Mesodermal cell (in vitro differentiated cells): ENCODE results near the gene ZNF839.

Experiments used
- H3K27ac ChIP-seq: 2 replicates; pipeline ENCODE4 v1.7.0; 2013; ENCODE audit warnings: mild to moderate bottlenecking, low read depth, low read length, moderate library complexity; ENCODE audit not compliant: severe bottlenecking
- H3K36me3 ChIP-seq: 2 replicates; pipeline ENCODE4 v1.7.1; 2013; ENCODE audit warnings: mild to moderate bottlenecking, low read length, moderate library complexity; ENCODE audit not compliant: control insufficient read depth, insufficient read depth
- H3K4me1 ChIP-seq: one replicate; pipeline ENCODE4 v1.7.1; 2013; ENCODE audit warnings: mild to moderate bottlenecking, low read length; ENCODE audit not compliant: insufficient read depth, control insufficient read depth, poor library complexity, severe bottlenecking
- H3K4me3 ChIP-seq: 2 replicates; pipeline ENCODE4 v1.7.0; 2013; ENCODE audit warnings: low read length, control low read depth, mild to moderate bottlenecking; ENCODE audit not compliant: insufficient read depth, poor library complexity, severe bottlenecking; ENCODE audit errors: extremely low read depth
- H3K9me3 ChIP-seq: 2 replicates; pipeline ENCODE4 v1.7.1; 2013; ENCODE audit warnings: mild to moderate bottlenecking, low read length, moderate library complexity; ENCODE audit not compliant: control insufficient read depth
- WGBS, 2 experiments: methylation state at CpG; one replicate each; pipeline ENCODE4 v1.1.5; 2013; ENCODE audit warnings: missing lambda C conversion rate in 2 of 2; ENCODE audit not compliant: insufficient coverage in 2 of 2; 5-methylcytosine and 5-hydroxymethylcytosine counted together

The ZNF839 gene

DNA sequence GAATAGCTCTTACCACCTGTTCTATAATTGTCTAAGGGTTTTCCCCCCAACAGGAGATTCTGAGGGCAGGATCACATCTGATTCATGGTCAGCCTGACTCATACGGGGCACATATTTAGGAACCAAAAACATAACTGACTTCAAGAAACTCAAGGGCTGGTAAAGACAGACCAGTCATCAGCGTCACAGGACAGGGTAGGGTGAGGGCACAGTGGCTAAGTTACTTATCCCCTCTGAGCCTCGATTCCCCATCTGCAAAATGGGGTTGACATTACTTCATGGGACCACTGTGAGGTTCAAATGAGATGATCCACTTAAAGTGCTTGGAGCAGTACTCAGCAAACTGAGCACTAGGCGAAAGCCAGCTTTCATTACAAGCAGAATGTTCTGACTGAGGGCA lies 42.5 kb downstream of the ZNF839 start:
- no peaks in the 10 kb centered on the region for H3K9me3 ChIP-seq
- no peak overlapping the region for H3K27ac ChIP-seq
- no peaks in the 10 kb centered on the region for H3K4me1 ChIP-seq
- H3K4me3 ChIP-seq = peak overlapping the region; percentile 91
- peaks cover 21% of the 10 kb centered on the region for H3K36me3 ChIP-seq
- WGBS, 2 experiments = 53 to 54% methylated on average over 3 of the region's 4 CpGs

- 0 to 1% methylated on average over 42 to 57 of the region's 58 CpGs for WGBS, 2 experiments
- Histone ChIP-seq H3K4me3 (peak within 1 kb of the TSS; percentile 91), H3K36me3 (peaks cover 16% of the 10 kb centered on the region), H3K9me3 (no peaks in the 10 kb centered on the region), H3K27ac (peak within 1 kb of the TSS; percentile 57), H3K4me1 (no peaks in the 10 kb centered on the region)
Measured at GRCh38 chr14:102362545-102363181, 43.1 kb downstream of the ZNF839 start, which contains the start of the genes CINP and TECPR2. CINP (minus strand) TSS chr14:102362890; CDS start chr14:102362851, 39 bp downstream. TECPR2 (plus strand) TSS chr14:102362941; CDS start chr14:102376722, 13,781 bp downstream.

DNA sequence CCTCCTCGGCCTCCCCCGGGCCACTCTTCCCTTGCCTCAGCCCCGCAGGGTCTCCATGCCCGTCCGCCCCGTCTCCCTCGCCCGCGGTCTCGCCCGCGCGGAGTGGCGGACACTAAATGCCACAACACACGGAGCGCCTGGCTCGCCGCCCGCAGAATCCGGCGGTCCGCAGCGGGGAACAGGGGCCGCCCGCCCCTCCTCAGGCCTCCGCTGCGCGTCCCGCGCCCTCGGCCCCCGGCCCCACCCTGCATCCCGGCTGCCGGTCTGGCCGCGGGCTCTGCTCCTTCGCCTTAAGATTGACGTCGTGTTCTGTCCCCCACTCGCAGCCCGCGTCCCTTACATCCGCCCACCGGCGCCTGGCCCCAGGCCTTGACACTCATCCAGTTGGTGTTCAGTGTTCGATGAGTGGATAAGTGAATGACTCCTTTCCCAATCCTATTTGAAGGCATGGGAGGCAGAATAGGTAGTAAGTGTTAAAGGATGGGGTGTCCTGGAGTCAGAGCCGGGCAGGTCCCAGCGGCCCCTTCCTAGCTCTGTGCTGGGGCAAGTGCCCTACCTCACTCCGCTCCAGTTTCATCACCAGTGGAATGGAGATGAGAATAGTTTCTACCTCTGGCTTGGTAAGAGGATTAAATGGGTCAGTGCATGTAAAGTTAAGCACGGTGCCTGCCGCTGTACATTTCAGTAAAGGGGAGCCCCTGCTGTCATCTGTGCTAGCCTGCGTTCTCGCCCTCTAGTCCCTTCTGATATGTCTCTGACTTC lies 43.8 kb downstream of the ZNF839 start:
- peaks cover 9% of the 10 kb centered on the region for H3K36me3 ChIP-seq
- H3K27ac ChIP-seq = peak overlapping the region; percentile 57
- H3K4me1 ChIP-seq = no peaks in the 10 kb centered on the region
- WGBS, 2 experiments = 0 to 5% methylated on average over 26 to 36 of the region's 53 CpGs
- peak overlapping the region; percentile 91 for H3K4me3 ChIP-seq
- H3K9me3 ChIP-seq = no peaks in the 10 kb centered on the region

DNA sequence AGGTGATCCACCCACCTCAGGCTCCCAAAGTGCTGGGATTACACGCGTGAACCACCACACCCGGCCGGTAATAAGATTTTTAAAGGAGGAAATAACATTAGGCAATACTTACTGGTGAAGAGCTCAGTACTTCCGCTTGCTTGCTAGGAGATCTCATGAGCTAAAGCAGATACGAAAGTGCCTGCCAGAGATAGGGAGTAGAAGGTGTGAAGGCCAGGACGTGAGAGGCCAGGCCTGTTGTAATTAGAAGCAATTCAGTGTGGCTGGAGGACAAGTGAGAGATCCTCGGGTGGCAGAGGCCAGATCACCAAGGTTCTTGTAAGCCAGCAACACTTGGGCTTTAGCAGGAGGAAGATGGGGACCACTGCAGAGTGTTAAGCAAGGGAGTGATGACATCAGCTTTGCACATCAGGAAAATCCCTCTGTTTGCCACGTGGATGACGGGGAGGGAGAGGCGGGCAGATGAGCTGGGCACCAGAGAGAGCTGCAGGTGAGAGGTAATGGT lies 50.8 kb downstream of the ZNF839 start:
- 71 to 84% methylated on average over 7 to 11 of the region's 11 CpGs for WGBS, 2 experiments
- H3K27ac ChIP-seq = no peak overlapping the region
- H3K4me1 ChIP-seq = no peaks in the 10 kb centered on the region
- H3K4me3 ChIP-seq = no peak overlapping the region
- H3K36me3 ChIP-seq = peaks cover 2% of the 10 kb centered on the region
- H3K9me3 ChIP-seq = no peaks in the 10 kb centered on the region

- 91 to 100% methylated on average over 1 to 3 of the region's 4 CpGs for WGBS, 2 experiments
- no peaks in the 10 kb centered on the region for H3K9me3 ChIP-seq
- H3K4me1 ChIP-seq = no peaks in the 10 kb centered on the region
- no peak overlapping the region for H3K4me3 ChIP-seq
- no peak overlapping the region for H3K27ac ChIP-seq
- no peaks in the 10 kb centered on the region for H3K36me3 ChIP-seq
Measured at GRCh38 chr14:102371361-102371760, 51.8 kb downstream of the ZNF839 start.

GRCh38 chr14:102373110-102373509 lies 53.6 kb downstream of the ZNF839 start:
- H3K27ac ChIP-seq = no peak overlapping the region
- no peaks in the 10 kb centered on the region for H3K9me3 ChIP-seq
- no peak overlapping the region for H3K4me3 ChIP-seq
- H3K4me1 ChIP-seq = no peaks in the 10 kb centered on the region
- peaks cover 10% of the 10 kb centered on the region for H3K36me3 ChIP-seq
- no CpG with 5 or more reads among the region's 3 CpGs for WGBS, 2 experiments

- WGBS, 2 experiments = 100% methylated on average over 2 of the region's 2 CpGs; no CpG with 5 or more reads in 1 of the 2 experiments
- H3K36me3 ChIP-seq = peaks cover 20% of the 10 kb centered on the region
- H3K4me3 ChIP-seq = no peak overlapping the region
Measured at GRCh38 chr14:102374264-102374663, 54.7 kb downstream of the ZNF839 start.

DNA sequence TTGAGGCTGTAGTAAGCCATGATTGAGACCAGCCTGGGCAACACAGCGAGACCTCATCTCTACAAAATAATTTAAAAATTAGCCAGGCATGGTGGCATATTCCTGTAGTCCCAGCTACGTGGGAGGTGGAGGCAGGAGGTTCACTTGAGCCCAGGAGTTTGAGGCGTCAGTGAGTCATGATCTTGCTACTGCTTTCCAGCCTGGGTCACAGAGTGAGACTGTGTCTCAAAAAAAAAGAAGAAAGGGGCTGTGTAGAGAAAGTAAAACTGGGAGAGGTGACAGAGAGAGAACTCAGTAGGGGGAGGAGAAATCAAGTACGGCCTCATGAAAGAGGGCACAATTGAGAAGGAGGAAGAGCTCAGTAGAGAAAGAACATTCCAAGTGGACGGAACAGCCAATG lies 55.6 kb downstream of the ZNF839 start:
- Histone ChIP-seq H3K36me3 (peaks cover 21% of the 10 kb centered on the region), H3K4me1 (no peaks in the 10 kb centered on the region), H3K4me3 (no peak overlapping the region), H3K27ac (no peak overlapping the region), H3K9me3 (no peaks in the 10 kb centered on the region)
- 98 to 100% methylated on average over 4 of the region's 5 CpGs for WGBS, 2 experiments

More at GRCh38 chr14:102374264-102374663, 54.7 kb downstream of the ZNF839 start:
- Histone ChIP-seq H3K27ac (no peak overlapping the region), H3K9me3 (no peaks in the 10 kb centered on the region), H3K4me1 (no peaks in the 10 kb centered on the region)

DNA sequence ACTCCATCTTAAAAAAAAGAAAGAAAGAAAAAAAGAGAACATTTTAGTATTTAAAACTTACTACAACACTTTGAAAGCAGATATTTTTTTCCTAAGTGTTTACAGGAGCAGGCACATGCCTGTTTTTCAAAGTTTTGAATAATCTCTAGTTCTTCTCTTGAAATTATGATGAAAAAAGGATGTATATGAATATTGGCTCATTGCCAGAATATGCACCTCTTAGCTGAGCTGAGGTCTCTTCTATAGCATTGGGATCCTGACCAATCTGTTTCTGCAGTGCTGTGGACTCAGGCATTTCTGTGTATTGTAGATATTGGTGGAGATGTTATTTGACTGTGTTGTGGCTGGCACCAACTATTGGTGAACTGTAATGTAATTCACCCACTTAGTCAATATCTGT lies 58.1 kb downstream of the ZNF839 start:
- H3K4me1 ChIP-seq = no peaks in the 10 kb centered on the region
- H3K4me3 ChIP-seq = no peak overlapping the region
- H3K36me3 ChIP-seq = peaks cover 21% of the 10 kb centered on the region
- no peak overlapping the region for H3K27ac ChIP-seq
- no peaks in the 10 kb centered on the region for H3K9me3 ChIP-seq

- H3K36me3 ChIP-seq = peaks cover 26% of the 10 kb centered on the region
- no peaks in the 10 kb centered on the region for H3K4me1 ChIP-seq
Measured at GRCh38 chr14:102378830-102379229, 59.3 kb downstream of the ZNF839 start.

GRCh38 chr14:102387086-102387485 lies 67.5 kb downstream of the ZNF839 start:
- H3K4me1 ChIP-seq = no peaks in the 10 kb centered on the region
- H3K4me3 ChIP-seq = no peak overlapping the region
- peaks cover 36% of the 10 kb centered on the region for H3K36me3 ChIP-seq
- H3K27ac ChIP-seq = no peak overlapping the region
- H3K9me3 ChIP-seq = no peaks in the 10 kb centered on the region

More at GRCh38 chr14:102378830-102379229, 59.3 kb downstream of the ZNF839 start:
- WGBS, 2 experiments = 90% methylated on average over 2 to 5 of the region's 9 CpGs
- H3K4me3 ChIP-seq = no peak overlapping the region
- no peaks in the 10 kb centered on the region for H3K9me3 ChIP-seq
- no peak overlapping the region for H3K27ac ChIP-seq
